Chondrocyte (in vitro differentiated cells): ENCODE results near the gene GRB7. TPM values are rescaled to one million over a fixed set of nuclear protein-coding genes. Genes with fewer than 3 reads are reported as not detected.
"Not testable (repeated sequence)": the region's sequence is repeated elsewhere in the genome, so short reads cannot be mapped to it uniquely, and the experiment has no call there.

Experiments
- DNase-seq: peaks from one replicate; pipeline ENCODE4 v3.0.0; 2021; ENCODE audit warnings: mixed read lengths, low spot score
- H3K27ac Mint-ChIP-seq: one replicate; pipeline ENCODE4 v1.8.0; 2021; ENCODE audit warnings: mild to moderate bottlenecking, moderate library complexity, mixed read lengths; ENCODE audit not compliant: unreplicated experiment
- H3K27me3 Mint-ChIP-seq: 2 replicates; pipeline ENCODE4 v1.8.0; 2021; ENCODE audit warnings: low read depth, mixed read lengths
- H3K36me3 Mint-ChIP-seq: 2 replicates; pipeline ENCODE4 v1.8.0; 2021; ENCODE audit warnings: low read depth, mixed read lengths
- H3K4me1 Mint-ChIP-seq: 2 replicates; pipeline ENCODE4 v1.8.0; 2021; ENCODE audit warnings: low read depth, mild to moderate bottlenecking, mixed read lengths
- H3K4me3 Mint-ChIP-seq: one replicate; pipeline ENCODE4 v1.8.0; 2021; ENCODE audit warnings: mild to moderate bottlenecking, moderate library complexity, mixed read lengths; ENCODE audit not compliant: unreplicated experiment
- H3K9me3 Mint-ChIP-seq: 2 replicates; pipeline ENCODE4 v1.8.0; 2021; ENCODE audit warnings: low read depth, mixed read lengths
- CTCF ChIP-seq: fragments of 200-600 bp; sonication (generic); IDR thresholded peaks from 2 replicates; pipeline ENCODE4 v1.5.0; 2021; ENCODE audit warnings: antibody characterized with exemption, mild to moderate bottlenecking, moderate library complexity
- total RNA-seq: library from RNA; stranded (reverse); gene quantifications from 3 replicates; pipeline ENCODE4 v1.2.1, GENCODE V29; 2021

Gene GRB7
- total RNA-seq, 1 donor from 2014 or later, result not detected

GRCh38 chr17:39696731-39697130 is 41.0 kb upstream of the GRB7 start:
- peaks cover 24% of the 10 kb centered on the region for H3K4me1 Mint-ChIP-seq
- no peaks in the 10 kb centered on the region for H3K9me3 Mint-ChIP-seq
- no peaks in the 10 kb centered on the region for H3K27me3 Mint-ChIP-seq
- TF ChIP-seq CTCF, result no peak
- no peak for DNase-seq
- H3K27ac Mint-ChIP-seq, result no peak overlapping the region
- H3K36me3 Mint-ChIP-seq, result no peaks in the 10 kb centered on the region
- H3K4me3 Mint-ChIP-seq, result no peak overlapping the region

- H3K36me3 Mint-ChIP-seq, result no peaks in the 10 kb centered on the region
- H3K4me3 Mint-ChIP-seq, result no peak overlapping the region
Measured at GRCh38 chr17:39697961-39698360, 39.8 kb upstream of the GRB7 start.

GRCh38 chr17:39699157-39699817 is 38.5 kb upstream of the GRB7 start:
- Mint-ChIP-seq H3K27ac (peak overlapping the region; percentile 87), H3K4me1 (peaks cover 41% of the 10 kb centered on the region), H3K4me3 (peak overlapping the region; percentile 88)
- H3K9me3 Mint-ChIP-seq, H3K36me3 Mint-ChIP-seq, DNase-seq, H3K27me3 Mint-ChIP-seq: not testable (repeated sequence)

More at GRCh38 chr17:39697961-39698360, 39.8 kb upstream of the GRB7 start:
- no peak for TF ChIP-seq CTCF
- Mint-ChIP-seq H3K9me3 (no peaks in the 10 kb centered on the region), H3K4me1 (peaks cover 32% of the 10 kb centered on the region), H3K27ac (no peak overlapping the region), H3K27me3 (no peaks in the 10 kb centered on the region)
- no peak for DNase-seq

- peak within 1 kb of the TSS; percentile 87 for H3K27ac Mint-ChIP-seq
- no peak for DNase-seq
- H3K9me3 Mint-ChIP-seq, result no peaks in the 10 kb centered on the region
- no peaks in the 10 kb centered on the region for H3K27me3 Mint-ChIP-seq
- H3K36me3 Mint-ChIP-seq, result no peaks in the 10 kb centered on the region
- H3K4me1 Mint-ChIP-seq, result peaks cover 46% of the 10 kb centered on the region
- peak within 1 kb of the TSS; percentile 88 for H3K4me3 Mint-ChIP-seq
- no peak for TF ChIP-seq CTCF
Measured at GRCh38 chr17:39699818-39700147, 38.0 kb upstream of the GRB7 start, which contains the start of gene ERBB2. Gene ERBB2 (plus strand): TSS chr17:39700064. CDS start chr17:39700239, 175 bp downstream.

GRCh38 chr17:39700148-39700987 is 37.4 kb upstream of the GRB7 start:
- peaks cover 50% of the 10 kb centered on the region for H3K4me1 Mint-ChIP-seq
- peak; percentile 27 for TF ChIP-seq CTCF
- no peaks in the 10 kb centered on the region for H3K36me3 Mint-ChIP-seq
- peak overlapping the region; percentile 88 for H3K4me3 Mint-ChIP-seq
- H3K27me3 Mint-ChIP-seq, result no peaks in the 10 kb centered on the region
- DNase-seq, result no peak
- no peaks in the 10 kb centered on the region for H3K9me3 Mint-ChIP-seq
- peak overlapping the region; percentile 12 for H3K27ac Mint-ChIP-seq
